Left lung (tissue), 10 donors: ENCODE results near the gene CDAN1. TPM values are rescaled to one million over a fixed set of nuclear protein-coding genes. Genes with fewer than 3 reads are reported as not detected.
A peak's percentile ranks its signal among the peaks of the same experiment; 100 is the strongest.

Experiments used
- ATAC-seq: fragments of 200-7000 bp; cut with Tn5 transposase; one replicate; pipeline ENCODE4 v1.9.1; 2020; ENCODE audit warnings: moderate library complexity
- DNase-seq, 4 donors: peaks; one replicate each; pipeline ENCODE4 v3.0.0-alpha.2; 2013 to 2020
- H3K27ac ChIP-seq, 2 donors: fragments of 200-600 bp; sonication (generic) in 1 of 2; one replicate each; pipeline versions ENCODE4 v1.5.0 to v1.8.0; 2020 to 2021
- H3K27me3 ChIP-seq, 2 donors: fragments of 200-600 bp; sonication (generic) in 1 of 2; one replicate each; pipeline versions ENCODE4 v1.5.0 to v1.8.0; 2020 to 2021
- H3K36me3 ChIP-seq, 2 donors: fragments of 200-600 bp; sonication (generic) in 1 of 2; one replicate each; pipeline versions ENCODE4 v1.5.0 to v1.8.0; 2020 to 2021
- H3K4me1 ChIP-seq, 2 donors: fragments of 200-600 bp; one replicate each; pipeline ENCODE4 v1.8.0; 2021
- H3K4me3 ChIP-seq, 2 donors: fragments of 200-600 bp; sonication (generic) in 1 of 2; one replicate each; pipeline versions ENCODE4 v1.5.0 to v1.8.0; 2020 to 2021; ENCODE audit warnings: mild to moderate bottlenecking in 1 of 2
- H3K9me3 ChIP-seq, 2 donors: fragments of 200-600 bp; sonication (generic) in 1 of 2; one replicate each; pipeline versions ENCODE4 v1.5.0 to v1.8.0; 2020 to 2021
- CTCF ChIP-seq, 2 donors: fragments of 200-600 bp; sonication (generic) in 1 of 2; IDR thresholded peaks; one replicate each; pipeline versions ENCODE4 v1.5.0 to v1.8.0; 2021; ENCODE audit warnings: antibody characterized with exemption in 2 of 2
- intact Hi-C, 2 donors: fragments of 100-400 bp; cut with DNase I; formaldehyde crosslinking; loops; one replicate each; pipeline versions ENCODE4 v1.11.2 to v1.14.2; 2022
- polyA plus RNA-seq, 6 donors: library from polyadenylated mRNA; unstranded; fragments of 120-200 nt; gene quantifications; one replicate each; pipeline ENCODE4 v1.2.1, GENCODE V29; 2013; ENCODE audit not compliant: insufficient read length in 6 of 6
- total RNA-seq, 2 donors: library from RNA; stranded (reverse); fragmentation: NEBNext Ultra II Directional; extraction: Animal tissue kit (Norgen Biotek cat#: 25700); gene quantifications; one replicate each; pipeline ENCODE4 v1.2.1, GENCODE V29; 2021
- donor health status: DM: no; HTN: yes; CAD: no.
- donor health status: DM: no; HTN: no; CAD: no.

The CDAN1 gene
- total and polyA plus RNA-seq, 8 donors = 13.4 to 29.7 (median 26.0) TPM

GRCh38 chr15:42742149-42742548, 5.2 kb upstream of the CDAN1 start:
- Histone ChIP-seq H3K9me3 (no peaks in the 10 kb centered on the region), H3K4me3 (no peak overlapping the region), H3K27me3 (no peaks in the 10 kb centered on the region), H3K36me3 (peaks cover 0 to 8% of the 10 kb centered on the region in 2 donors), H3K4me1 (peaks cover 0 to 7% of the 10 kb centered on the region in 2 donors), H3K27ac (no peak overlapping the region)
- no peak for DNase-seq
- intact Hi-C loops = no loop called here
- ATAC-seq = no peak
- no peak for TF ChIP-seq CTCF (IDR thresholded peaks at IDR 0.05)

GRCh38 chr15:42741710-42742109, 4.8 kb upstream of the CDAN1 start:
- DNase-seq = no peak
- intact Hi-C loops = no loop called here
- Histone ChIP-seq H3K27me3 (no peaks in the 10 kb centered on the region), H3K9me3 (no peaks in the 10 kb centered on the region), H3K4me3 (no peak overlapping the region), H3K36me3 (peaks cover 0 to 8% of the 10 kb centered on the region in 2 donors), H3K4me1 (peaks cover 0 to 8% of the 10 kb centered on the region in 2 donors), H3K27ac (no peak overlapping the region)
- ATAC-seq = no peak
- TF ChIP-seq CTCF (IDR thresholded peaks at IDR 0.05) = no peak

GRCh38 chr15:42737529-42738328, 801 bp upstream of the CDAN1 start:
- intact Hi-C loops = no loop called here
- H3K4me1 ChIP-seq = peaks cover 6 to 24% of the 10 kb centered on the region in 2 donors
- no peak for TF ChIP-seq CTCF (IDR thresholded peaks at IDR 0.05)
- H3K27ac ChIP-seq = peak overlapping the region; percentile 80 to 85
- DNase-seq (no peak), ATAC-seq (peak; percentile 4)
- H3K4me3 ChIP-seq = peak overlapping the region; percentile 92 to 96
- no peaks in the 10 kb centered on the region for H3K9me3 ChIP-seq
- no peaks in the 10 kb centered on the region for H3K27me3 ChIP-seq
- H3K36me3 ChIP-seq = peaks cover 0 to 17% of the 10 kb centered on the region in 2 donors

GRCh38 chr15:42736178-42736792, 643 bp downstream of the CDAN1 start:
- Histone ChIP-seq H3K36me3 (peaks cover 0 to 31% of the 10 kb centered on the region in 2 donors), H3K4me1 (peaks cover 6 to 24% of the 10 kb centered on the region in 2 donors), H3K27me3 (no peaks in the 10 kb centered on the region), H3K4me3 (peak overlapping the region; percentile 92 to 96), H3K27ac (peak overlapping the region; percentile 80 to 85), H3K9me3 (no peaks in the 10 kb centered on the region)
- ATAC-seq = peak; percentile 40
- intact Hi-C loops = no loop called here
- DNase-seq = peak in 2 of 4 donors; percentile 29 to 31
- TF ChIP-seq CTCF (IDR thresholded peaks at IDR 0.05) = no peak
